Urinary bladder (tissue), 4 donors: ENCODE results near the gene ATAT1. TPM values are rescaled to one million over a fixed set of nuclear protein-coding genes. Genes with fewer than 3 reads are reported as not detected.

Experiments used
- DNase-seq: peaks from one replicate; pipeline ENCODE4 v3.0.0-alpha.2; 2015; ENCODE audit errors: extremely low spot score
- H3K27ac ChIP-seq: one replicate; pipeline ENCODE4 v1.5.1; 2013; ENCODE audit warnings: low read depth, mild to moderate bottlenecking, moderate library complexity
- H3K36me3 ChIP-seq: one replicate; pipeline ENCODE4 v1.6.1; 2013; ENCODE audit warnings: mild to moderate bottlenecking, moderate library complexity; ENCODE audit not compliant: insufficient read depth
- H3K4me1 ChIP-seq: one replicate; pipeline ENCODE4 v1.6.1; 2013; ENCODE audit warnings: mild to moderate bottlenecking, moderate library complexity; ENCODE audit not compliant: insufficient read depth
- H3K4me3 ChIP-seq: one replicate; pipeline ENCODE4 v1.5.1; 2013; ENCODE audit warnings: low read depth, low read length
- WGBS: extraction: QIAGEN DNeasy Blood & Tissue Kit; methylation state at CpG from one replicate; pipeline ENCODE4 v1.1.7; 2013; 5-methylcytosine and 5-hydroxymethylcytosine counted together
- polyA plus RNA-seq: library from polyadenylated mRNA; stranded (reverse); fragments of 200-250 nt; gene quantifications from one replicate; pipeline ENCODE4 v1.2.3, GENCODE V29; 2013
- total RNA-seq: library from RNA; depleted of rRNA; stranded (reverse); fragments of >200 nt; gene quantifications from one replicate; pipeline ENCODE4 v1.2.3, GENCODE V29; 2014
- donor health status: healthy with polysubstance abuse.
- donor health status: healthy.

The ATAT1 gene
- total and polyA plus RNA-seq, 2 donors, result 7.6 to 9.4 TPM

DNA sequence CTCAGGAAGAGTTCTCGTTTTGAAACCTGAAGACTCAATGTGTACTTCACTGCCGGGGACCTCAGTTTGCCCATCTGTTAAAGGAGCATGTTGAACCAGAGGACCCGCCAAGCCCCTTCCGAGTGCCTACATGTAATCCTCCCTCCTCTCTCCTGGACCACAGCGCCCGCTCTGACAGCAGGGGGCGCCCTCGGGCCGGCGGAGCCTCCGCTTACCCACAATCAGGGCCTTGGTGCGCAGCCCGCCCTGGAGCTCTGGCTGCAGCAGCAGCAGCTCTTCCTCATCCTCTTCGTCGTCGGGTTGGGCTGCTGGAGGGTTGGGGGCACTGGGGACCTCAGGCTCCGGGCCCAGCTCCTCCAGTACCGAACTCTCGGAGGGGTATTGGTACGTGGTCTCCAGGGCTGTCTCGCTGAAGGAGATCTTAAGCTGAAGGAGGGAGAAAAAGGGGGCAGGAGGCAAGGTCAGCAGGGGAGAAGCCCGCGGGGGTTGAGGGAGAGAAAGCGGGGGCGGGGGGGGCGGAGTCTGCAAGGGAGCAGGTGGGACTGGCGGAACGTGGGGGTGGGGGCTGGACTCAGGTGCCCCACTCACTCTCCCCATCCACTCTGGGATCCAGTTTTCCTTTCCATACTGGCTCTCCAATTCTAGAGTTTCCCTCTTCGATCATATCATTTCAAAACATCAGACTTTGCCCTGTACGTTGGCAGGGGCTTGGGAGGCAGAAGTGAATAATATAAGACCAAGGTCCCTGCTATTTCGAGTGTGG, 52.5 kb downstream of the ATAT1 start:
- H3K4me3 ChIP-seq, result no peak overlapping the region
- no peak for DNase-seq

DNA sequence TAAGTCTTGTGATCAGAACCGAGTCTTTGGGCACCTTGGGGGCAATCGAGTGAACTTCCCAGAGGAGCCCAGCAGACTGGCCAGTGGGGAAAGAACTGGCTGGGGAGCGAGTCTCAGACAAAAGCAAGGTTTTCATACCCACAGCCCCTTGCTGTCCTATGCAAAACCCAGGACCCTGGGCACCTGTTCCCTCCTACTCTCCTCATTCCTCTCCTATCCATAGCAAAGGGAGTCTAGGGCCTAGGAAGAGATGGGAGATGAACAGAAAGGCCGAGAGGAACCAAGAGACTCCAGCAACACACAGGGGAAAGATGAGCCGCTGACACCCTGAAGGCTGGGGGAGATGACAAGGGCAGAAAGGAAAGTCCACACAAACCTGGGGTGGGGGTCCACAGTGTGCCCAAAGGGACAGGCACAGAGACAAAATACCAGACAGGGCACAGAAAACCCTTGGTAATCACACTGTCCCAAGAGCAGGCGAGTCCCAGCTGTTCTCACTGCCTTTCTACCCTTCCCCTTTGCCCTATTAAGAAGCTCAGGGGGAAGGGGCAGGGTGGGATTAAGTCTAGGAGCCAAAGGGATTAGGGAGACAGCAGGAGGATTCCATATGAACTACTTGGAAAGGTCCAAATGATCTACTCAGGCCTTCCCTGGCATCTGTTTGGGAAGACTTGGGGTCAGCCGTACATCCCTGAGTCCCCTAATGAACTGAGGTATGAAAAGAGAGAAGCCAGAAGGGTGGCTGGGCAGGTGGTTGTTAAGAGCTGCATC, 53.3 kb downstream of the ATAT1 start:
- DNase-seq, result no peak
- WGBS, result 55% methylated on average over 7 of the region's 7 CpGs
- Histone ChIP-seq H3K36me3 (no peaks in the 10 kb centered on the region), H3K27ac (no peak overlapping the region), H3K4me1 (no peaks in the 10 kb centered on the region), H3K4me3 (no peak overlapping the region)

More for the DNA sequence above, 52.5 kb downstream of the ATAT1 start:
- Histone ChIP-seq H3K36me3 (no peaks in the 10 kb centered on the region), H3K27ac (peak overlapping the region; percentile 57), H3K4me1 (no peaks in the 10 kb centered on the region)
- 13% methylated on average over 31 of the region's 31 CpGs for WGBS

DNA sequence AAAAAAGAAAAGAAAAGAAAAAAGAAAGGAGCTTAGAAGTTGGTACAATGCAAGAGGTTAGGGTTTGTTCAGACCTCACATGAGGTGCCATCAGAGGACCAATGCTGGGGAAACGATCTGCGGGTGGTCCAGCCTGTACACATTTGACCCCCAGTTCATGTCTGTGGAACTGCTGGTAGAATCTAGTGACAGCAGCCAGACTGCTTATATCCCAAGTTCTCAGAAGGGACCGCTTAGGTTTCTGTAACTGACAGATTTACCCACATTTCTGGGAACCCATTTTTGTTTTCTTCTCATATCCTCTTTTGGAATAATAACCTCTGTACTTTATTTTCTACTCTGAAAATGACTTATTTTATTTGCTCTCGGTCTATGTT, 55.1 kb downstream of the ATAT1 start:
- 25% methylated on average over 4 of the region's 4 CpGs for WGBS
- peak overlapping the region; percentile 91 for H3K27ac ChIP-seq
- DNase-seq, result no peak
- no peaks in the 10 kb centered on the region for H3K4me1 ChIP-seq
- no peaks in the 10 kb centered on the region for H3K36me3 ChIP-seq
- H3K4me3 ChIP-seq, result peak overlapping the region; percentile 16

DNA sequence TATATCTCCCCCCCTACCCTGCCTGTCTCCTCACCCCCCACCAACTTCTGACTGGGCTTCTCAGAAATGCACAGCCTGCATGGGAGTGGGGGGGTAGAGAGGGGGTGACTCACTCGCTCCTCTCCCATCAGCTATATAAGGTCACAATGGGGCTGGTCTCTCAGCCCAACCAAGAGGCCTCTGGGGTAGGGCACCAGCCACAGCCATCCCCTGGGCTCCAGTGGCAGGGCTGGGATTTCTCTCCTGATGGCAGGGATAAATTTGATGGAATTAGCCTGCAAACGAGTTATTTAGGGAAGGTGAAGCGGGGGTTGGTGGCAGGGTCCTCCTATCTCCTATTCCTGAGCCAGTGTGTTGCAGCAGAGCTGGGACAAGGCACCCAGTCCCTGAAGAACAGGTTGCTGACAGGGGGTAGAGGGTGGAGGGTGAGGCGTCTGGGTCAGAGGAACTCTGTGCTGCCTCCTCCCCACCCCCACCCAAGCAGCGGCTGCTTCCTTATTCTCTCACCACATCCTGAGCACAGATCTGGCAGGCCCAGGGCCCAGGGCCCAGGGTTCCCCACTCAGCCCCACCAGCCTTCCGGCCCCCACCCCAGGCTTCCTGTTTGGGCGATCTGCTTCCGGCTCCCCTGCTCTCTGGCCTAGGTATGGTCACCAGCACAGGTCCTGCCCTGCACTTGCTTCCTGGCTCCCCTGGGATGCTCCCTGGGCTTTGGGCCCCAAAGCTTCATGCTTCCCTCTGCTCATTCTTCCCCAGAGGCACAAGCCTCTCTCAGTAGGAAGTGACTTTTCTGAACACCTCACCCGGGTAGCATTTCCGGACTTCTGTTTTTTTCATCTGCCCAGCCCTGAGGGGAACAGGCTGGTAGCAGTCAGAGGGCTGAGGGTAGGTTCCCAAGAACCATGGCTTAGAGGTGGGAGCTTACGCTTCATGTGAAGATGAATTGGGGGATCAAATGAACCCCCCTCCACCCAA, 55.8 kb downstream of the ATAT1 start:
- no peaks in the 10 kb centered on the region for H3K4me1 ChIP-seq
- no peaks in the 10 kb centered on the region for H3K36me3 ChIP-seq
- no peak for DNase-seq
- H3K27ac ChIP-seq, result peak overlapping the region; percentile 91
- H3K4me3 ChIP-seq, result peak overlapping the region; percentile 67
- 7% methylated on average over 11 of the region's 11 CpGs for WGBS

DNA sequence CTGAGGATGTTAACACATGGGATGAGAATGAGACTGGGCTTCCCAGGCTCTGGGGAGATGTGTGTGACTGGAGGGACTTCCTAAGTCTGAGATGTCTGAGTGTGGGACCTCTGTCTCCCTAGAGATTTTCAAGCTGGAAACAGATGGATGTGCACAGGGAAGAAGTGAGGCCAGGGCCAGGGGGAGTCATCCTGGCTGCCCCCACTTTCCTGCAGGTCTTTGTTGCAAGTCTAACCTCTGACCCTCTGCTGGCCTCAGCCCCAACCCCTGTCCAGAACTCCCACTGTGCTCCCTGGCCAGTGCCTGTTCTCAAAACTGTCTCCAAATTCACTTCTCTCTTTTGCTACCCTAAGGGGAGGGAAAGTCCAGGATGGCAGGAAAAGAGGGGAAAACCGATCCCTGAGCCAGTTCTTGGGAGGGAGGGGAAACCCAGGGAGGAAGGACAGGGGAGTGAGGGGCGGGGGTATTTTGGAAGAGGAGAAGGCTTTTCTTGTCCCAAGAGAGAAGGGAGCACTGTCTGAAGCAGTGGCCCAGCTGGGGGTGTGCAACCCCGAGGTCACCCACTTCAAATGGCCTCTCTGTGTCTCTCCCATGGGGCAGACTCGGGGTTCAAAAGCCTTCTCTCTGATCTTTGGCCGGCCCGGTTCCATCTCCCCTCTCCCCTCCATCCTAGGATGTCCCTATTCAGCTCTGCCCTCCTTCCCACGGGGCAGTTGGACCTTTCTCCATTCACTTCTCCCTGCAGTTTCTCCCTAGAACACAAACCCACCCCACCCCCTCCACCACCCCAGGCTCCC, 56.7 kb downstream of the ATAT1 start:
- Histone ChIP-seq H3K4me1 (no peaks in the 10 kb centered on the region), H3K27ac (peak overlapping the region; percentile 91), H3K36me3 (no peaks in the 10 kb centered on the region), H3K4me3 (peak overlapping the region; percentile 67)
- 5% methylated on average over 7 of the region's 7 CpGs for WGBS
- no peak for DNase-seq

DNA sequence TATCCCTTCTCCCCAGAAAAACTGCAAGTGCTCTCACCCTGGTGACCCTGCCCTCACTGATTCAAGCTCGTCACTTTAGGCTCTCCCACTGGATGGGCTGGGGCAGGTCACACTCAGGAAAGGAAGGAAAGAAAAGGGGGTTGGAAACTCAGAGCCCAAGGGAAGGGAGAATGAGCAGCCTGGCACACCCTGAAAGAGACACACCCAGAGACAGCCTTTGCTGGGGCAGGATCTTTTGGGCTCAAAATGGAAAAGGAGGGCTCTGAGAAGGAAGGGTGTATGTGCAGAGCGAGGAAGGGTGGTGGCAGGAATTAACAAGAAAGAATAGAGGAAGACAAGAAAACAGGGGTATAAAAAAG, 57.3 kb downstream of the ATAT1 start:
- Histone ChIP-seq H3K27ac (peak overlapping the region; percentile 76), H3K36me3 (no peaks in the 10 kb centered on the region), H3K4me1 (no peaks in the 10 kb centered on the region), H3K4me3 (peak overlapping the region; percentile 67)
- 7% methylated on average over 2 of the region's 2 CpGs for WGBS
- no peak for DNase-seq

DNA sequence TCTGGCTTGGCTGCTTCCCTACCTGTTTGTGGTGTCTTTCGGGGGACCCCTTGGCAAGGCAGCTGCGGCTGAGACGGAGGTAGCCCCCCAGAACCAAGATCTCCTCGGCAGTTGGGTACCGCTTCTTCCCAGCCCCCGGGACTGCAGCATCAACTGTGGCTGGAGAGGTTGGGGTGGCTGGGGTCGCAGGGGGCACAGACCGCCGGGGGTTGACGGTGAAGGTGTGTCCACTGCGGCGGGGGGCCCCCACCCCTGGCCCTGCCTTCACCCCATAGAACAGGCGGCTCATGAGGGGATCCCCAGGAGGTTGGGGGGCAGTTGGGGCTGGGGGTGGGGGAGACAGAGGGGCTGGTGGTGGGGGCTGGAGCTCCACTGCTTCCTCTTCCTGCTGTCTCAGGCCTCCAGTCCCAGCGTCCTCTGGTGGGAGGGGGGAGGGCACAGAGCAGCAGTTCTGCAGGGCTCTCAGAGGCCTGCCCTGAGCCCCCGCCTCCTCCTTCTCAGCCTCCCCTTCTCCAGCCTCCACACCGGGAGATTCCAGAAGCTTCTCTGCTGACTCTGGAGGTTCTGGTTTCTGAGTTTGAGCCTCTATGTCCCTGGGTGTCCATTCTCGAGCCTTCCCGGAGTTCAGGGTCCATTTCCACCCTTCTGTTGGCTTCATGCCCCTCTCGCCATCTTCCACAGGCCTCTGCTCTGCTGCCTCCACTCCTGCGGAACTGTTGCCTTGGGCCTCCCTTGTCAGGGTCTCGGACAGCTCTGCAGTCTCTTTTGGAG, 57.9 kb downstream of the ATAT1 start:
- 16% methylated on average over 21 of the region's 21 CpGs for WGBS
- no peak for DNase-seq

DNA sequence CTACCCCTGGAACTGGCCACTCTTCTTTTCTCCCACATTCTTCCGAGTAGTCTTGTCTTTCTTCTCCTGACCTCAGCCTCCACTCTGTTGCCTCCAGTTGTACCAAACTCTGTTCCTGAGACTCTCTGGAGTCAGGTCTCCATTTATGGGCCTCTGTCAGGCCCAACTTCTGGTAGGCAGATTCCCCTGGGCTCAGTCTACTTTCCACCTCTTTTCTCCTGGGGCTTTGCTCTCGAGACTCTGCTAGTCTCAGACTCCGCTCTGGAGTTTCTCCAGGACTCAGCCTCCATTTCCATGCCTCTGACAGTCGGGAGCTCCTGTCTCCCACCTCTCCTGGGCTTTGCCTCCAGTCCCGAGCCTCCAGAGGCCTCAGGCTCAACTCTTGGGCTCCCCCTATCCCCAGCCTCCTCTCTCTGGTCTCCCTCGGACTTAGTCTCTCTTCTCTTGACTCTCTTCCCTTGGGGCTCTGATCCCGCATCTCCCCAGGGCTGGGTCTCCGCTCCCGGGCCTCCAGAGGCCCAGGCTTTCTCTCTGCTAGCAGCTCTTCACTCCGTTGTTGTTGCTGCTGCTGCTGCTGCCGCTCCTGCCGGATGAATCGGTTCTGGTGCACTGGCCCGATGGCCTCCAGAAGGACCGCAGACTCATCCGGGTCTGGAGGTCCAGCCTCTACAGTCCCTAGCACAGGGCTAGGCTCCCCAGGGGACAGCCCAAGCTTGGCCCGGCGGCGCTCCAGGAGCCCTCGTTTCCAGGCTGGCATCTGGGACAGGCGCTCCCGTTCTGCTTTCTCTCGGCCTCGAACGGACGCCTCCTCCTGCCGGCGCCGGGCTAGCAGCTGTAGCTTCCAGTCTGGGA, 58.7 kb downstream of the ATAT1 start:
- H3K4me3 ChIP-seq, result peak overlapping the region; percentile 67
- no peaks in the 10 kb centered on the region for H3K36me3 ChIP-seq
- peak overlapping the region; percentile 76 for H3K27ac ChIP-seq
- no peaks in the 10 kb centered on the region for H3K4me1 ChIP-seq
- no peak for DNase-seq
- 24% methylated on average over 29 of the region's 29 CpGs for WGBS

More for the DNA sequence above, 57.9 kb downstream of the ATAT1 start:
- H3K4me3 ChIP-seq, result peak overlapping the region; percentile 67
- no peaks in the 10 kb centered on the region for H3K4me1 ChIP-seq
- H3K36me3 ChIP-seq, result no peaks in the 10 kb centered on the region
- peak overlapping the region; percentile 76 for H3K27ac ChIP-seq

DNA sequence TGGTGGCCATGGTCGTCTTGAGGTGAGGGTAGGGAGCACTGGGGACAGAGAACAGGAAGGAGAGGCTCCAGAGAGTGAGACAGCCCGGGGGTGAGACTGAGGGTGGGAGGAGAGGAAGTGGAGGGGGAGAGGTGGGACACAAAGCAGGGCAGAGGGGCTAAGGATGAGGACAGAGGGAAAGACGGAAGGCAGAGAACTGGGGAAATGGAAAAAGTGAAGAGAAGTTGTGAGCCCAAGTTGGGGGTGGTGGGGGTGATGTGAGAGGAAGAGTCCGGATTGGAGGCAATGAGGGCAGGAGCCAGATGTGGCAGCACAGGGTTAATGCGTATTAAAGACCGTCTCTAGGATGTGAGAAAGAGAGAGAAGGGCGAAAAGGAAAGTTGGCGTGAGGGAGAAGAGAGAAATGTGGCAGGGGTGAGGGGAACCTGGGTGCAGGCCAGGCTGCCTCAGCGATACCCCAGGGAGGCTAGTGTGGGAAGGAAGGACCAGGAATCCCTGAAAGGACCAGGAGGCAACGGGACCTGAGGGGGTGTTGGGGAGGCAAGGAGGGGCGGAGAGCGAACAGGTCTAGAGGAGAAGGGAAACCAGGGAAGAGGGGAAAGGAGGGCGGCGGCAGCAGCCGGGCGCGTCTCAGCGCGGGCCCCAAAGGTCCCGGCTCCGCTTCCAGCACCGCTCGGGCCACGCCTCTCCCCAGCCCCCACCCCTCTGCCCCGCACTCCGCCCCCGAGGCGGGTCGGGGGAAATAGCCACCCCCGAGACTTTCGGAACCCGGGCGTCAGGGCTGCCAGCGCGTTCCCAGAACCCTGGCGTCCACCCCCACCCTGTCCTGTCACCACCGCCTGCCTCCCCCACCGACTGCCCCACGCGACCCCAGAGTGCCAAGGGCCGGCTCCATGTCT, 59.6 kb downstream of the ATAT1 start, which contains the start of gene PPP1R18:
PPP1R18 (minus strand) TSS at position 637 of the 899 bp plus-strand sequence; CDS start at position 10, 627 bp downstream.
- H3K36me3 ChIP-seq, result no peaks in the 10 kb centered on the region
- no peak for DNase-seq

DNA sequence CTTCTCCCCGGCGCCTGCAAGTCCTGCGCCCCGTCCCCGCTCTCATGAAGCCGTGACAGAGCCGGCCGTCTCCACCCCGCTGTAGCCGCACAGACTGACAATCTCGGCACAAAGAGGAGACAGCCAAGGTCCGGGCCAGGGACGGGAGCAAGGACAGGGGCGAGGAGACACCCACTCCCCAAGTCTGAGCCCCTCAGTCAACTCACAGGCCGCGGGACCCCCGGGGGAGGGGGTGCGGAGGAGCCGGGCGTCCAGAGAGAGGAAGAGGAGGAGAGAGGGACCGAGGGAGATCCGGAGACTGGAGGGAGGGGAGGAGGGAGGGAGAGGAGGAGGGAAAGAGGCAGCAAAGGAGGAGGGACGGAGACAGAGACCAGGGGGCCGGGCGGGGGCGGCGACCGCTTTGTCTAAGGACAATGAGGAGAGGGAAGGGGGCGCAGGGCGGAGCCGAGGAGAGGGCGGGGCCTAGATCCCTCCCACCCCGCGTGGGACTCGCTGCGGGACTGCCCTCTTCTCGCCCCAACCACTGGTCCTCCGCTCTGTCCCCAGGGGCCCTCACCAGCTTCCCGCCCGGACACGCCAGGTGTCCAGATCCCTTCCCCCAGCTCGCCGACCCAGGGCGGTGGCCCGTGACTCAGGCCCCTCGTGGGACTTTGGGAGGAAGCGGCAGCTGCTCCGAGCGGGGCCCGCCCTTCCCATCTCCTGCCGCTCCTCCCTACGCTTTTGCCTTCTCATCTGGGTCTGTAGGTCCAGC, 60.4 kb downstream of the ATAT1 start:
- under 1% methylated on average over 52 of the region's 52 CpGs for WGBS
- Histone ChIP-seq H3K36me3 (no peaks in the 10 kb centered on the region), H3K4me3 (peak overlapping the region; percentile 67), H3K4me1 (no peaks in the 10 kb centered on the region), H3K27ac (peak overlapping the region; percentile 98)
- peak; percentile 80 for DNase-seq

More for the DNA sequence above, 59.6 kb downstream of the ATAT1 start, which contains the start of gene PPP1R18:
- H3K4me1 ChIP-seq, result no peaks in the 10 kb centered on the region
- peak within 1 kb of the TSS; percentile 98 for H3K27ac ChIP-seq
- WGBS, result under 1% methylated on average over 41 of the region's 41 CpGs
- H3K4me3 ChIP-seq, result peak within 1 kb of the TSS; percentile 67
